NCI-H2196 (cell line): ENCODE data around the gene KLF1.
A peak's percentile ranks its signal among the peaks of the same experiment; 100 is the strongest.
"Not testable (repeated sequence)": the region's sequence is repeated elsewhere in the genome, so short reads cannot be mapped to it uniquely, and the experiment has no call there.

Source experiments
- DNase-seq: peaks from one replicate; lab custom pipeline; 2025; ENCODE audit not compliant: unreplicated experiment; lab: John Stamatoyannopoulos, UW

KLF1 gene

DNA sequence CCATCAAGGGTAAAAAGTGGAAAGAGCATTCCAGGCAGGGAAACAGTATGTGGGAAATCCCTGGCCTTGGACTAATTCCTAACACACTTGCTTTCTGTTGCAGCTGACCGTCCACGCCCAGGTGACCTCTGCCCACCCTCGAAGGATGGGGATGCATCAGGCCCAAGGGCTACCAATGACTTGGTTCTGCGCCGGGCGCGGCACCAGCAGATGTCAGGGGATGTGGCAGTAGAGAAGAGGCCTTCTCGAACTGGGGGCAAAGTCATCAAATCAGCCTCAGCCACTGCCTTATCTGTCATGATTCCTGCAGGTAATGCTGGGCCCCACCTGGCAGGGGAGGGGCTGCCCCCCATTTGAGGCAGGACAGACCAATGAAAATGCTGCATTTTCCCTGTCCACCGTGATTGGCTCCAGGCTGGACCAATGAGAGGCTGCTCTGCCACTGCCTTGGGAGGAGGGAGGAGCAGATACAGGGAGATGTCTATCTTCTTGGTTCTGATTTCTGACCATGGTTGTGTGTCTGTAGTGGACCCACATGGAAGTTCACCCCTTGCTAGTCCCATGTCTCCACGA is 18.4 kb downstream of the KLF1 start:
- DNase-seq: peak; percentile 70

- DNase-seq: peak; percentile 83
Observed at GRCh38 chr19:12867120-12868099, 19.6 kb downstream of the KLF1 start.

DNA sequence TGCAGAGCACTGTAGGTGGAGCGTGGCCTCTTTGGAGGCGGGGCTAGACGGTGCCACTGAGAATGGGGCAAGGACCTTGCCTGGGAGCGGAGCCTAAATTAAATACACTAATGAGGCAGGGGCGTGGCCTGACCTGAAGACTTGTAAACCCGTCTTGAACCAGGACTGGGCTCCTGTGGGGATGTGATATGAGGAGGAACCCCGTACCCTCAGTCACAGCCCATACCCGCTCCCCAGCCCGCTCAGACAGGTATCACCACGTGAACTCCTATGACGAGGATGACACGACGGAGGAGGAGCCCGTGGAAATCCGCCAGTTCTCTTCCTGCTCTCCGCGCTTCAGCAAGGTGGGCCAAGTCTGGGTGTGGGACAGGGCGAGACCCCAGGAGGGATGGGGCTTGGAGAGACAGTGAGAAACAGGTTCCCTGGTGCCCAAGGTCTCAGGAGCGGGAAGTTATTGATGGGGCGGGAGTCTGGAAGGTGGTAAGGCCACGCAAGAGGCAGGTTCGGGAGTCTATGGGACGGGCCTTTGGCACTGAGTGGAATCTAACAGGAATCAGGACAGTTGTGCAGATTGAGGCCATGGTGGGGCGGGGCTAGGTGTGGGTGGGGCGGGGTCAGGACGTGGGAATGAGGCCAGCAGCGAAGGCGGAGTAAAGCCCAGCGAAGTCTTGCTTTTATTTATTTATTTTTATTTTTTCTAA is 20.4 kb downstream of the KLF1 start:
- DNase-seq: peak; percentile 48

- no peak for DNase-seq
Observed at GRCh38 chr19:12865746-12866415, 21.1 kb downstream of the KLF1 start.

DNA sequence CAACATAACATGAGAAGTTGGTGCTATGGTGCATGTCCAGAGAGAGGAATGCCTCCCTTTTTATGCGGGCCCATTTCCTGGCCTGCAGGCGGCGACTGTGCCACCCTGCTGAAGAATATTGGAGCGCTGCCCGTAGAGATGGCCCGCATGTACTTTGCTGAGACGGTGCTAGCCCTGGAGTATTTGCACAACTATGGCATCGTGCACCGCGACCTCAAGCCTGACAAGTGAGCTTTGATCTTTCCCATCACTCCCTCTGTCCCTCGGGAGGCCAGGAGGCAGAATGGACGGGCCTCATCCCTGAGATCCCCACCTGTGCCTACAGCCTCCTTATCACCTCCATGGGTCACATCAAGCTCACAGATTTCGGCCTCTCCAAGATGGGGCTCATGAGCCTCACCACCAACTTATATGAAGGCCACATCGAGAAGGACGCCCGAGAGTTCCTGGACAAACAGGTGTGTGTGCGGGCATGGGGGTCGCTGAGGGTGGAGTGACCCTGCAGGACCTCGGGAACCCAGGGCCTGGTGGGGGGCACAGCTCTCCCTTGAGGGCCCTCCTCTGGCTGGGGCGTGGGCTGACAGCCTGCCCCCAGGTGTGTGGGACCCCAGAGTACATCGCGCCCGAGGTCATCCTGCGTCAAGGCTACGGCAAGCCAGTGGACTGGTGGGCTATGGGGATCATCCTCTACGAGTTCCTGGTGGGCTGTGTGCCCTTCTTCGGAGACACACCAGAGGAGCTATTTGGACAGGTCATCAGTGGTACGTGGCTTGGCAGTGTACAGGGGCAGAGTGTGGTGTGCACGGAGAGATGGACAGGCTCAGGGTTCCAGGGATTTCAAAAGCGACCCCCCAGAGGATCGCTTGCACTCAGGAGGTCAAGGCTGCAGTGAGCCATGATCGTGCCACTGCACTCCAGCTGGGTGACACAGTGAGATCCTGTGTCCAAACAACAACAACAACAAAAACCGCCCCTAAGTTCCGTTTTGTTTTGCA is 22.0 kb downstream of the KLF1 start:
- no peak for DNase-seq

- DNase-seq: no peak
Observed at GRCh38 chr19:12864143-12864542, 22.9 kb downstream of the KLF1 start.

DNA sequence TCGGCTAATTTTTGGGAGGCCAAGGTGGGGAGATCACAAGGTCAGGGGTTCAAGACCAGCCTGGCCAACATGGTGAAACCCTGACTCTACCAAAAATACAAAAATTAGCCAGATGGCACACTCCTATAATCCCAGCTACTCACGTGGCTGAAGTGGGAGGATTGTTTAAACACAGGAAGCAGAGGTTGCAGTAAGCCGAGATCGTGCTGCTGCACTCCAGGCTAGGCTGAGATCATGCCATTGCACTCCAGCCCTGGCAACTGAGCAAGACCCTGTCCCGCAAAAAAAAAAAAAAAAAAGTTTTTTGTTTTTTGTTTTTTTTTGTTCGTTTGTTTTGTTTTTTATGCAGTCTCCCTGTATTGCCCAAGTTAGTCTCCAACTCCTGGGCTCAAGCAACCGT is 27.5 kb downstream of the KLF1 start:
- DNase-seq: no peak

- no peak for DNase-seq
Observed at GRCh38 chr19:12858041-12858928, 28.7 kb downstream of the KLF1 start.

DNA sequence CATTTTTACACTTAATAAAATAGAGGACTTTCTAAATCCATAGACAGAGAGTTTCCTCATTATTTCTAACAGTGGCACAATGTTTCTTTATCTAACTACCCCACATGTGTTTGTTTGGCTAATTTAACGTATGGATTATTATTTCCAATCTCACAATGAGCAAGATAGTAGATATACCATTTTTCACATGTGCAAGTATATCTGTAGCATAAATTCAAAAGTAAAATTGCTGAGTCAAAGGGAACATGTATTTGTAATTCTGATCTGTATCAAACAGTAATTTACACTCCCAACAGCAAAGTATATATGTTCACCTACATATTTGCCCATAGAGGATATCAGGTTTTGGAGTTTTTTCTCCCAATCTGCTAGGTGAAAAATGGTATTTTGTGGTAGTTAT is 30.3 kb downstream of the KLF1 start:
- no peak for DNase-seq

GRCh38 chr19:12847159-12848139 is 39.6 kb downstream of the KLF1 start:
- peak; percentile 92 for DNase-seq

DNA sequence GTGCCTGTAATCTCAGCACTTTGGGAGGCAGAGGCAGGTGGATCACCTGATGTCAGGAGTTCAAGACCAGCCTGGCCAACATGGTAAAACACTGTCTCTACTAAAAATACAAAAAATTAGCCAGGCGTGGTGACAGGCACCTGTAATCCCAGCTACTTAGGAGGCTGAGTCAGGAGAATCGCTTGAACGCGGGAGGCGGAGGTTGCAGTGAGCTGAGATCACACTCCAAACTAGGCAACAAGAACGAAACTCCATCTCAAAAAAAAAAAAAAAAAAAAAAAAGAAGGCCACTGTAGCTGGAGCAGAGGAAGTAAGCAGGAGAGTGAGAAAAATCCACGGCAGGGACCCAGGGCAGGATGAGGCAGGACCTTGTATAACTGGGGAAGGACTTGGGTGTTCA is 40.4 kb downstream of the KLF1 start:
- DNase-seq: not testable (repeated sequence)

- DNase-seq: no peak
Observed at GRCh38 chr19:12843999-12844732, 42.8 kb downstream of the KLF1 start.

- DNase-seq: no peak
Observed at GRCh38 chr19:12843328-12843727, 43.7 kb downstream of the KLF1 start.

DNA sequence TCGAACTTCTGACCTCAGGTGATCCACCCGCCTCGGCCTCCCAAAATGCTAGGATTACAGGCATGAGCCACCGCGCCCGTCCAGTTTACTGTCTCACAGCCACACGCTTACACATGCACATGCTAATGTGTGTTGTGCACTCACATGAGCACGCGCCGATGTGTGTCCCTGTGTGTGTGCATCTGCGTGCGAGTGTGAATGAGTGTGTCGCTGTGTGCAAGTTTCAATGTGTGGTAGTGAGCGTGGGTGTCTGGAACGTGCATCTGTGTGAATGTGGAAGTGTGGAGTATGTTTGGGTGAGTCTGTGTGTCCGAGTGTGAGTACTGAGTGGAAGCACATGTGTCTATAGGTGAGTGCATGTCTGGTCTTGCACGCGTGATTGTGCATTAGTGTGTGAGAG is 44.5 kb downstream of the KLF1 start:
- DNase-seq: no peak

GRCh38 chr19:12841094-12841493 is 45.9 kb downstream of the KLF1 start:
- no peak for DNase-seq

DNA sequence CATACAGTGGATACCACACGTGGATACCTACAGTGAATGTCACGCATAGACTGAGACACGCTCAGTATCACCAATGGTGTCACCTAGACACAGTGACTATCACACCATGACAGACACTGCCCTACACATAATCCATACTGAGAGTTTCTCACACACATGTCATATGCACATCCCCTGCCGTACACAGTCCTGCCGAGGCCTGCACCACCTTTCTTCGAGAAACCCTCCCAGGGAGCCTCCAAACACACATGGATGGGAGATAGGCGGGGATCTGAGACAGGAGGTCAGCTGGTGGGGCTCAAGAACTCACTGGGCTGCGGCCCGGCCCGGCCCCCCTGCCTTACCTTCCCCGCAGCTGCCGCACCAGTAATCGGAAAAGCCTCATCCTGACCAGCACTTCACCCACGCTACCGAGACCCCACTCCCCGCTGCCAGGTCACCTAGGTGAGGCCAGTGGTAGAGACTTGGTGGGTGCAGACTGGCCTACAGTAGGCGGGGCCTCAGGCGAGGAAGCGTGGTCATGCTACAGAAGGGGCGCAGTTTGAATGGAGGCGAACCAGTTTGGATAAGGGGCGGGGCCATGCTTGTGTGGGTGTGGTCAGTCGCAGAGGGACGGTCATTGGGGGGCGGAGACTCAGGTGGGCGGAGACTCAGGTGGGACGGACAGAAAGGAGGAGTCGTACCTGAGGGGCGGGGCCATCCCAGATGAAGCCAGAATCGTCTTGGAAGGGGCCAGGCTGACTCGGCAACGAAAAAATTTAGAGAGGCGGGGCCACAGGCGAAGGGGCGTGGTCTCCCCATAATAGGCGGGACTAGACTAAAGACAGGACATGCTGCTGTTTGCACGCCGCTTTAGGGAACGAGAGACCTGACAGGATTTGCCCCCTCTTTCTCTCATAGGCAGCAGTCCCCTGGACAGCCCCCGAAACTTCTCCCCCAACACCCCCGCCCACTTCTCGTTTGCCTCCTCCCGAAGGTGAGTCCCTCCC is 46.6 kb downstream of the KLF1 start:
- peak; percentile 80 for DNase-seq
